HUES6 (cell line): ENCODE measurements around the gene BAHCC1.

Experiments
- H3K27ac ChIP-seq: 2 replicates; pipeline ENCODE4 v1.7.0; 2013; ENCODE audit warnings: low read depth, mild to moderate bottlenecking, low read length, inconsistent platforms
- H3K27me3 ChIP-seq: 2 replicates; pipeline ENCODE4 v1.6.1; 2013; ENCODE audit warnings: low read length; ENCODE audit not compliant: control insufficient read depth, insufficient read depth
- H3K36me3 ChIP-seq: 2 replicates; pipeline ENCODE4 v1.6.1; 2013; ENCODE audit warnings: low read length; ENCODE audit not compliant: control insufficient read depth, insufficient read depth
- H3K4me1 ChIP-seq: 2 replicates; pipeline ENCODE4 v1.6.1; 2013; ENCODE audit warnings: low read length; ENCODE audit not compliant: control insufficient read depth, insufficient read depth
- H3K4me3 ChIP-seq: 2 replicates; pipeline ENCODE4 v1.5.1; 2013; ENCODE audit warnings: low read depth, low read length
- H3K9ac ChIP-seq: one replicate; pipeline ENCODE4 v1.6.1; 2013; ENCODE audit warnings: mild to moderate bottlenecking, low read length
- H3K9me3 ChIP-seq: 2 replicates; pipeline ENCODE4 v1.6.1; 2013; ENCODE audit warnings: low read depth, low read length; ENCODE audit not compliant: control insufficient read depth, insufficient read depth

BAHCC1 gene

GRCh38 chr17:81427173-81428120 lies 32.2 kb downstream of the BAHCC1 start:
- Histone ChIP-seq H3K9me3 (peaks cover 6% of the 10 kb centered on the region; the same call in 1 of the 2 replicates), H3K27ac (no peak overlapping the region), H3K27me3 (no peaks in the 10 kb centered on the region), H3K4me1 (peaks cover 17% of the 10 kb centered on the region), H3K4me3 (no peak overlapping the region), H3K9ac (no peak overlapping the region), H3K36me3 (no peaks in the 10 kb centered on the region)

GRCh38 chr17:81428121-81428515 lies 32.9 kb downstream of the BAHCC1 start:
- peaks cover 6% of the 10 kb centered on the region; the same call in 1 of the 2 replicates for H3K9me3 ChIP-seq
- no peaks in the 10 kb centered on the region for H3K27me3 ChIP-seq
- no peak overlapping the region for H3K27ac ChIP-seq
- H3K36me3 ChIP-seq: no peaks in the 10 kb centered on the region
- H3K4me3 ChIP-seq: no peak overlapping the region
- peaks cover 11% of the 10 kb centered on the region; the same call in 1 of the 2 replicates for H3K4me1 ChIP-seq
- H3K9ac ChIP-seq: no peak overlapping the region

- H3K9ac ChIP-seq: no peak overlapping the region
- H3K4me1 ChIP-seq: peaks cover 7% of the 10 kb centered on the region; the same call in 1 of the 2 replicates
- H3K4me3 ChIP-seq: no peak overlapping the region
- H3K36me3 ChIP-seq: no peaks in the 10 kb centered on the region
- H3K9me3 ChIP-seq: peaks cover 6% of the 10 kb centered on the region; the same call in 1 of the 2 replicates
- no peak overlapping the region for H3K27ac ChIP-seq
- H3K27me3 ChIP-seq: no peaks in the 10 kb centered on the region
Observed at GRCh38 chr17:81428516-81428915, 33.3 kb downstream of the BAHCC1 start.

GRCh38 chr17:81428948-81429774 lies 33.9 kb downstream of the BAHCC1 start:
- H3K27ac ChIP-seq: no peak overlapping the region
- no peak overlapping the region for H3K9ac ChIP-seq
- H3K4me1 ChIP-seq: peaks cover 5% of the 10 kb centered on the region; the same call in 1 of the 2 replicates
- H3K9me3 ChIP-seq: peaks cover 6% of the 10 kb centered on the region; the same call in 1 of the 2 replicates
- no peak overlapping the region for H3K4me3 ChIP-seq
- no peaks in the 10 kb centered on the region for H3K36me3 ChIP-seq
- H3K27me3 ChIP-seq: no peaks in the 10 kb centered on the region

- H3K36me3 ChIP-seq: no peaks in the 10 kb centered on the region
- H3K4me3 ChIP-seq: no peak overlapping the region
- H3K27me3 ChIP-seq: no peaks in the 10 kb centered on the region
- H3K4me1 ChIP-seq: peaks cover 5% of the 10 kb centered on the region; the same call in 1 of the 2 replicates
- H3K27ac ChIP-seq: no peak overlapping the region
- peaks cover 6% of the 10 kb centered on the region; the same call in 1 of the 2 replicates for H3K9me3 ChIP-seq
- no peak overlapping the region for H3K9ac ChIP-seq
Observed at GRCh38 chr17:81429821-81430551, 34.7 kb downstream of the BAHCC1 start.

GRCh38 chr17:81431545-81432482 lies 36.6 kb downstream of the BAHCC1 start:
- Histone ChIP-seq H3K27ac (no peak overlapping the region), H3K9ac (no peak overlapping the region), H3K9me3 (no peaks in the 10 kb centered on the region), H3K27me3 (no peaks in the 10 kb centered on the region), H3K4me1 (peaks cover 8% of the 10 kb centered on the region; the same call in 1 of the 2 replicates), H3K36me3 (no peaks in the 10 kb centered on the region), H3K4me3 (no peak overlapping the region)

- Histone ChIP-seq H3K36me3 (no peaks in the 10 kb centered on the region), H3K27me3 (no peaks in the 10 kb centered on the region), H3K4me1 (peaks cover 8% of the 10 kb centered on the region; the same call in 1 of the 2 replicates), H3K27ac (no peak overlapping the region), H3K4me3 (no peak overlapping the region), H3K9me3 (no peaks in the 10 kb centered on the region), H3K9ac (no peak overlapping the region)
Observed at GRCh38 chr17:81432941-81433340, 37.7 kb downstream of the BAHCC1 start.

GRCh38 chr17:81433656-81434055 lies 38.4 kb downstream of the BAHCC1 start:
- Histone ChIP-seq H3K9ac (no peak overlapping the region), H3K4me3 (no peak overlapping the region), H3K27ac (no peak overlapping the region), H3K27me3 (no peaks in the 10 kb centered on the region), H3K9me3 (no peaks in the 10 kb centered on the region), H3K36me3 (no peaks in the 10 kb centered on the region), H3K4me1 (peaks cover 8% of the 10 kb centered on the region; the same call in 1 of the 2 replicates)

GRCh38 chr17:81434072-81434471 lies 38.8 kb downstream of the BAHCC1 start:
- Histone ChIP-seq H3K9me3 (no peaks in the 10 kb centered on the region), H3K27ac (no peak overlapping the region), H3K4me1 (peaks cover 8% of the 10 kb centered on the region; the same call in 1 of the 2 replicates), H3K27me3 (no peaks in the 10 kb centered on the region), H3K4me3 (no peak overlapping the region), H3K36me3 (no peaks in the 10 kb centered on the region), H3K9ac (no peak overlapping the region)
